Neural crest cell (in vitro differentiated cells): ENCODE measurements around the gene CMSS1. TPM values are rescaled to one million over a fixed set of nuclear protein-coding genes. Genes with fewer than 3 reads are reported as not detected.

Experiments used
- DNase-seq: peaks from one replicate; pipeline ENCODE4 v3.0.0; 2021; ENCODE audit warnings: low read depth, mixed read lengths, low spot score
- H3K27ac Mint-ChIP-seq: one replicate; pipeline ENCODE4 v1.8.0; 2021; ENCODE audit warnings: mild to moderate bottlenecking, mixed read lengths; ENCODE audit not compliant: unreplicated experiment
- H3K27me3 Mint-ChIP-seq: 2 replicates; pipeline ENCODE4 v1.8.0; 2021; ENCODE audit warnings: low read depth, mild to moderate bottlenecking, mixed read lengths
- H3K36me3 Mint-ChIP-seq: 2 replicates; pipeline ENCODE4 v1.8.0; 2021; ENCODE audit warnings: low read depth, mild to moderate bottlenecking, mixed read lengths
- H3K4me1 Mint-ChIP-seq: 2 replicates; pipeline ENCODE4 v1.8.0; 2021; ENCODE audit warnings: mixed read lengths
- H3K4me3 Mint-ChIP-seq: one replicate; pipeline ENCODE4 v1.8.0; 2021; ENCODE audit warnings: mild to moderate bottlenecking, mixed read lengths
- H3K9me3 Mint-ChIP-seq: 2 replicates; pipeline ENCODE4 v1.8.0; 2021; ENCODE audit warnings: mixed read lengths
- CTCF ChIP-seq: fragments of 200-600 bp; sonication (generic); conservative IDR thresholded peaks from 2 replicates; pipeline ENCODE4 v1.5.0; 2021; ENCODE audit warnings: antibody characterized with exemption, mild to moderate bottlenecking
- total RNA-seq: library from RNA; stranded (reverse); gene quantifications from 2 replicates; pipeline ENCODE4 v1.2.1, GENCODE V29; 2021

The CMSS1 gene
- total RNA-seq, 1 donor from 2014 or later, result 60.9 TPM

- no peaks in the 10 kb centered on the region for H3K36me3 Mint-ChIP-seq
- H3K4me1 Mint-ChIP-seq, result no peaks in the 10 kb centered on the region
- no peak overlapping the region for H3K4me3 Mint-ChIP-seq
- DNase-seq, result no peak
- no peaks in the 10 kb centered on the region for H3K27me3 Mint-ChIP-seq
- no peaks in the 10 kb centered on the region for H3K9me3 Mint-ChIP-seq
- TF ChIP-seq CTCF, result no peak
- no peak overlapping the region for H3K27ac Mint-ChIP-seq
Measured at GRCh38 chr3:99910752-99911290, 93.2 kb downstream of the CMSS1 start.

GRCh38 chr3:99911433-99911832, 93.8 kb downstream of the CMSS1 start:
- no peak for DNase-seq
- Mint-ChIP-seq H3K27me3 (no peaks in the 10 kb centered on the region), H3K4me3 (no peak overlapping the region), H3K27ac (no peak overlapping the region), H3K36me3 (no peaks in the 10 kb centered on the region), H3K9me3 (no peaks in the 10 kb centered on the region), H3K4me1 (no peaks in the 10 kb centered on the region)
- no peak for TF ChIP-seq CTCF

DNA sequence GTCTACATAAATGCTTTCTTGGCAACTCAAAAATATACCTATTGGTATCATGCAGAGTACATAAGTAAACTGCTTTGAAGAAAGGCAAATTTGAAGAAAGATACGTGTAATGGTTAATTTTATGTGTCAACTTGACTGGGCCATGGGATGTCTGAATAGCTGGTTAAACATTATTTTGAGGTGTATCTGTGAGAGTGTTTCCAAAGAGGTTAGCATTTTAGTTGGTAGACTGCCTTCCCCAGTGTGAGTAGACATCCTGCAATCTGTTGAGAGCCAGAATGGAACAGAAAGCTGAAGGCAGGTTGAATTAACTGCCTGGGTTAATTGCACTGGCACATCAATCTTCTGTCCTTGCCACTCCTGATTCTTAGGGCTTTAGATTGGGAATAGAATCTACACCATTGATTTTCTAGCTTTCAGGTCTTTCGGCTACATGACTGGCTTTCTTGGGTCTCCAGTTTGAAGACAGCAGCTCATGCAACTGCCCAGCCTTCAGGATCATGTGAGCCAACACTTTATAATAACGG, 98.3 kb downstream of the CMSS1 start:
- no peak for TF ChIP-seq CTCF
- Mint-ChIP-seq H3K9me3 (no peaks in the 10 kb centered on the region), H3K27me3 (no peaks in the 10 kb centered on the region), H3K4me3 (no peak overlapping the region), H3K27ac (no peak overlapping the region), H3K36me3 (no peaks in the 10 kb centered on the region), H3K4me1 (peaks cover 10% of the 10 kb centered on the region)
- DNase-seq, result no peak

DNA sequence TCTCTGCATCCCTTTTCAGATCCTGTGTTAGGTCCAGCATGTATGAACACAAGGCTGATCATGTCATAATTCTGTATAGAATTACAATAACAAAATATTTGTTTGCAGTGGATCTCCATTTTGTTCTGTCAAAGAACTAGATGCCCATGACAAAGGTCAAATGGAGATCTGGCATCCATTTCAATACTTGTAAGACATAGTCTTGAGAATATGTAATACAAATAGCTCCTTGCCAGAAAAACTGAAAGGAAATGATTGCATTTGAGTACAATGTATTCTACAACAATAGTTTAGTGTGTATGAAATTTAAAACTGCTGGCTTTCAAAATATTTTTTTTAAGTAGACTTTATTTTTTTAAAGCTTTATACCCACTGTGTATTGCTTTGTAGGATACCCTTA, 101.1 kb downstream of the CMSS1 start:
- peaks cover 4% of the 10 kb centered on the region for H3K36me3 Mint-ChIP-seq
- TF ChIP-seq CTCF, result no peak
- H3K27me3 Mint-ChIP-seq, result no peaks in the 10 kb centered on the region
- no peak overlapping the region for H3K4me3 Mint-ChIP-seq
- peaks cover 6% of the 10 kb centered on the region for H3K9me3 Mint-ChIP-seq
- peaks cover 20% of the 10 kb centered on the region for H3K4me1 Mint-ChIP-seq
- DNase-seq, result no peak
- no peak overlapping the region for H3K27ac Mint-ChIP-seq

- peaks cover 20% of the 10 kb centered on the region for H3K4me1 Mint-ChIP-seq
- no peak for DNase-seq
- no peak for TF ChIP-seq CTCF
- peaks cover 4% of the 10 kb centered on the region for H3K36me3 Mint-ChIP-seq
- no peak overlapping the region for H3K4me3 Mint-ChIP-seq
- peaks cover 8% of the 10 kb centered on the region for H3K9me3 Mint-ChIP-seq
- no peaks in the 10 kb centered on the region for H3K27me3 Mint-ChIP-seq
- no peak overlapping the region for H3K27ac Mint-ChIP-seq
Measured at GRCh38 chr3:99919694-99920093, 102.0 kb downstream of the CMSS1 start.
